SK-N-SH treated with all-trans-retinoic acid at 6 μM for 48 hours (cell line): Measurements from ENCODE around the gene SPATA33.

Experiments
- ATAC-seq: fragments of 200-7000 bp; cut with Tn5 transposase; 3 replicates; pipeline ENCODE4 v1.9.1; 2020; ENCODE audit warnings: mild to moderate bottlenecking, moderate library complexity
- BACH2 ChIP-seq: fragments of 250-450 bp; sonication (Bioruptor Pico); IDR thresholded peaks from 2 replicates; pipeline ENCODE4 v1.9.0; 2021; ENCODE audit warnings: mild to moderate bottlenecking, borderline replicate concordance
- CREB5 ChIP-seq: fragments of 250-450 bp; sonication (Bioruptor Pico); IDR thresholded peaks from 2 replicates; pipeline ENCODE4 v1.5.1; 2020; ENCODE audit warnings: low read depth, mild to moderate bottlenecking, moderate library complexity
- ISL1 ChIP-seq: fragments of 250-450 bp; sonication (Bioruptor Pico); IDR thresholded peaks from 2 replicates; pipeline ENCODE4 v2.1.2; 2022; ENCODE audit warnings: mild to moderate bottlenecking, moderate library complexity
- TSHZ2 ChIP-seq: fragments of 250-450 bp; sonication (Bioruptor Pico); IDR thresholded peaks from 2 replicates; pipeline ENCODE4 v1.5.0; 2020; ENCODE audit warnings: mild to moderate bottlenecking, moderate library complexity
- ZC3H10 ChIP-seq: fragments of 250-450 bp; sonication (Bioruptor Pico); IDR thresholded peaks from 2 replicates; pipeline ENCODE4 v1.5.1; 2021; ENCODE audit warnings: mild to moderate bottlenecking, moderate library complexity
- ZFP30 ChIP-seq: fragments of 450-650 bp; formaldehyde crosslinking; IDR thresholded peaks from 2 replicates; pipeline ENCODE4 v1.5.0; 2022; ENCODE audit warnings: mild to moderate bottlenecking, moderate library complexity
- ZNF565 ChIP-seq: fragments of 450-650 bp; formaldehyde crosslinking; conservative IDR thresholded peaks from 2 replicates; pipeline ENCODE4 v1.5.0; 2020; ENCODE audit warnings: low read depth, mild to moderate bottlenecking, moderate library complexity

The SPATA33 gene

GRCh38 chr16:89716916-89717687, 59.5 kb downstream of the SPATA33 start (continued):
- no peak for TF ChIP-seq CREB5

- TF ChIP-seq TSHZ2 (CRISPR knock-in tag) (no peak), CREB5 (no peak), ISL1 (CRISPR knock-in tag) (no peak), ZNF565 (CRISPR knock-in tag) (no peak), ZC3H10 (CRISPR knock-in tag) (no peak), ZFP30 (no peak), BACH2 (CRISPR knock-in tag) (no peak)
- TF ChIP-seq, all 23 proteins: peak for 0
- no peak for ATAC-seq
Measured at GRCh38 chr16:89717688-89718505, 60.3 kb downstream of the SPATA33 start.
